Adrenal gland (tissue), 5 donors: ENCODE results near the gene D2HGDH.

Source experiments
- POLR2A ChIP-seq, 2 donors: fragments of 450-650 bp; IDR thresholded peaks; one replicate each; pipeline ENCODE4 v1.6.1; 2017; ENCODE audit warnings: antibody characterized with exemption in 2 of 2, mild to moderate bottlenecking in 2 of 2, moderate library complexity in 1 of 2
- TF ChIP-seq, protein P1 (sequence below), 6 experiments: fragments of 450-650 bp in 4 of 6; fragments of 200-600 bp in 2 of 6; sonication (generic) in 1 of 6; IDR thresholded peaks; 1 replicate in 5 of 6; 2 replicates in 1 of 6; pipeline versions ENCODE4 v1.5.1 to v1.8.0; 2016 to 2021; ENCODE audit warnings: antibody characterized with exemption in 6 of 6, mild to moderate bottlenecking in 2 of 6, moderate library complexity in 1 of 6
- donor health status: DM: no; HTN: no; CAD: no.

DNA sequence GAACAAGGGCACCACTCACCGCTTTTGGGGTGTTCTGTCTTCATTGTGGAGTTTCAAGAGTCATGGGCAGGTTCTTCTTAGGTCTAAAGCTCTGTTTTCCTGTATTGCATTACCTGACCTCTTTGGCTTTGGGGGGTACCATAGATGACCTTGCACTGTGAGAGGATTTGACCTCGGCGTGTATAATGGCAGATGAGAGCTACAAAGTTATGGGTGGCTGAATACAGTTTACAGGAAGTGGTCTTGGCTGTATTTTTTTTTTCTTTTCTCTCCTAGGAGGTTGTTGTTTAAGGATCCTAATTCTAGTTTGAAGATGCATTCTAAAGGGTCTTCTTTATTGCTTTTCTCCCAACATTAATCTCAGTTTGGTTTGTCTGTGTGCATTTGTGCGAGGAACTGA is 53.7 kb downstream of the D2HGDH start:
- TF ChIP-seq, protein P1, sequence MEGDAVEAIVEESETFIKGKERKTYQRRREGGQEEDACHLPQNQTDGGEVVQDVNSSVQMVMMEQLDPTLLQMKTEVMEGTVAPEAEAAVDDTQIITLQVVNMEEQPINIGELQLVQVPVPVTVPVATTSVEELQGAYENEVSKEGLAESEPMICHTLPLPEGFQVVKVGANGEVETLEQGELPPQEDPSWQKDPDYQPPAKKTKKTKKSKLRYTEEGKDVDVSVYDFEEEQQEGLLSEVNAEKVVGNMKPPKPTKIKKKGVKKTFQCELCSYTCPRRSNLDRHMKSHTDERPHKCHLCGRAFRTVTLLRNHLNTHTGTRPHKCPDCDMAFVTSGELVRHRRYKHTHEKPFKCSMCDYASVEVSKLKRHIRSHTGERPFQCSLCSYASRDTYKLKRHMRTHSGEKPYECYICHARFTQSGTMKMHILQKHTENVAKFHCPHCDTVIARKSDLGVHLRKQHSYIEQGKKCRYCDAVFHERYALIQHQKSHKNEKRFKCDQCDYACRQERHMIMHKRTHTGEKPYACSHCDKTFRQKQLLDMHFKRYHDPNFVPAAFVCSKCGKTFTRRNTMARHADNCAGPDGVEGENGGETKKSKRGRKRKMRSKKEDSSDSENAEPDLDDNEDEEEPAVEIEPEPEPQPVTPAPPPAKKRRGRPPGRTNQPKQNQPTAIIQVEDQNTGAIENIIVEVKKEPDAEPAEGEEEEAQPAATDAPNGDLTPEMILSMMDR (IDR thresholded peaks at IDR 0.05): no peak
- TF ChIP-seq POLR2A (IDR thresholded peaks at IDR 0.05): no peak
